ENCODE measurements around the gene PPP1R9A. TPM values are rescaled to one million over a fixed set of nuclear protein-coding genes. Genes with fewer than 3 reads are reported as not detected.

The PPP1R9A gene
- total RNA-seq, 4 donors from 2014 or later = 0.51 to 2.7 (median 1.4) TPM

DNA sequence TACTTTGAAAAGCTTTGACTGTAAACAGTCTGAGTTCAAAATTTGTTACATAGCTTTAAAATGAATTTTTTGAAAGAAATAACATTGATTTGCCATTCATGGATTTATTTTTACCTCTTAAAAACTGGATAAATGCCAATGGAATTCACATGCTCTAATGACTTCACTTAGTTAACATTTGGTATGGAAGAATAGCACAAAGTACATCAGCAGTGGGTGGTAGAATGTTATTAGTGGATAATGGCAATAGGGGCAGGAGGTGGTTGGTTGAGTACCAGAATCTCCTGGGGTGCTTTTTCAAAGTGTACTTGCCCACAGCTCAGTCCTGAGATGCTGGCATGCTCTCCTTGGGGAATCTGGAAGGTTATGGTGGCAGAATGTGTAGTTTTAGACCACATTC, 4.7 kb downstream of the PPP1R9A start:
- TF ChIP-seq, protein P1, sequence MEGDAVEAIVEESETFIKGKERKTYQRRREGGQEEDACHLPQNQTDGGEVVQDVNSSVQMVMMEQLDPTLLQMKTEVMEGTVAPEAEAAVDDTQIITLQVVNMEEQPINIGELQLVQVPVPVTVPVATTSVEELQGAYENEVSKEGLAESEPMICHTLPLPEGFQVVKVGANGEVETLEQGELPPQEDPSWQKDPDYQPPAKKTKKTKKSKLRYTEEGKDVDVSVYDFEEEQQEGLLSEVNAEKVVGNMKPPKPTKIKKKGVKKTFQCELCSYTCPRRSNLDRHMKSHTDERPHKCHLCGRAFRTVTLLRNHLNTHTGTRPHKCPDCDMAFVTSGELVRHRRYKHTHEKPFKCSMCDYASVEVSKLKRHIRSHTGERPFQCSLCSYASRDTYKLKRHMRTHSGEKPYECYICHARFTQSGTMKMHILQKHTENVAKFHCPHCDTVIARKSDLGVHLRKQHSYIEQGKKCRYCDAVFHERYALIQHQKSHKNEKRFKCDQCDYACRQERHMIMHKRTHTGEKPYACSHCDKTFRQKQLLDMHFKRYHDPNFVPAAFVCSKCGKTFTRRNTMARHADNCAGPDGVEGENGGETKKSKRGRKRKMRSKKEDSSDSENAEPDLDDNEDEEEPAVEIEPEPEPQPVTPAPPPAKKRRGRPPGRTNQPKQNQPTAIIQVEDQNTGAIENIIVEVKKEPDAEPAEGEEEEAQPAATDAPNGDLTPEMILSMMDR (IDR thresholded peaks at IDR 0.05) = no peak
- no peak for TF ChIP-seq POLR2A (IDR thresholded peaks at IDR 0.05)
- H3K4me3 ChIP-seq (ENCODE audit: low read depth, poor library complexity, severe bottlenecking) = no peak overlapping the region
- intact Hi-C loops (cut with DNase I; ENCODE audit: low total_unique reads) = no loop called here
- no peak for DNase-seq (ENCODE audit: low spot score in 2 of 2)

DNA sequence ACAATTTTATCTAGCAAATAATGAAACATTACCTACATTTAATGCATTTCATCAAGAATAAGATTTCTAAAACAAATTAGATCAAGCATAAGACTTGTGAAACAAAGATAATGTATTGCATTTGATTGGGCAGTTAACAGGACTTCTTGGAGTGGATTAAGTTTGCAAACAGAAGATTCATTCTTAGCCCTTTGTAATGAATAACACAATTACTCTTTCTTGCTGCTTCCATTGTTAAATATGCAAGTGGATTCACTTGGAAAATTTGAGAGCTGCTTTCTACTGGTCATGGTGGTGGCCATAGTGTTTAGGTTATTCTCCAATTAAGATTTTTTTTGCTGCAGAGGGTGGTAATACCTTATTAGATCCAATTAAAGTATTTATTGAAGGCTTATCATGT, 6.0 kb downstream of the PPP1R9A start:
- intact Hi-C loops (cut with DNase I; ENCODE audit: low total_unique reads) = no loop called here
- DNase-seq (ENCODE audit: low spot score in 2 of 2) = no peak
- TF ChIP-seq POLR2A (IDR thresholded peaks at IDR 0.05) = no peak
- TF ChIP-seq, protein P1 (IDR thresholded peaks at IDR 0.05) = no peak
- no peak overlapping the region for H3K4me3 ChIP-seq (ENCODE audit: low read depth, poor library complexity, severe bottlenecking)

DNA sequence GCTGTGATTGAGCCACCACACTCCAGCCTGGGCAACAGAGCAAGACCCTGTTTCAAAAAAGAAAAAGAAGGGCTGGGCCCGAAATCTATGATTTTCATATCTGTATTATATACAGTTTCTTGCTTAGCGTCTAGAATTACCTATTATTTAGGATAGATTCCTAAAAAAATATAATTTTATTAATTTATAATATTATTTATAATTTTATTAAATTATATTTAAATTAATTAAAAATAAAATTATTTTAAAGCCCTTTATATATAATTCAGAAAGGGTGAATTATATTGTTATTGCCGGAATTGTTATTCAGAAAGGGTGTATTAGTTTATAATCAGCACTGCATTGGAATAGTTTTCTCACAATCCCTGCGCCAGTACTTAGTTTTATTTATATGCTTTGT, 14.5 kb downstream of the PPP1R9A start:
- intact Hi-C loops (cut with DNase I; ENCODE audit: low total_unique reads) = no loop called here
- TF ChIP-seq POLR2A (IDR thresholded peaks at IDR 0.05) = no peak
- TF ChIP-seq, protein P1 (IDR thresholded peaks at IDR 0.05) = no peak
- H3K4me3 ChIP-seq (ENCODE audit: low read depth, poor library complexity, severe bottlenecking) = no peak overlapping the region
- WGBS, 2 donors = 71 to 96% methylated on average over 4 of the region's 4 CpGs
- DNase-seq (ENCODE audit: low spot score in 2 of 2) = no peak

DNA sequence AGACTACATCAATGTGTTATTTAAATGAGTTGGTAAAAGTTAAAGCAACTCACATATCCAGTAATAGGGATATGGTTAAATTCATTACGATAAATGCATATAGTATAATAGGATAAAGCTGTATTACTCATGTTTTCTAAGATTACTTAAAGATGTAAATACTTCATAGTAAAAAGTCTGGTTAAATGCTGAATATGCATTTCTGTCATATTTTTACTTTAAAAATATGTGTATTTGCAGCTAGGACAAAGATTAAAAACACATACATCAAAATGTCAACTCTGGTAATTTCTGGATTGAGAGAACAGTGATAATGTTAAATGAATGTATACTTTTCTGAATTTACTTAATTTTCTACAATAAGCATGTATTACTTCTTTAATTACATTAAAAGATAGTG, 15.1 kb downstream of the PPP1R9A start:
- WGBS, 2 donors = 75 to 84% methylated on average over 1 of the region's 1 CpG
- intact Hi-C loops (cut with DNase I; ENCODE audit: low total_unique reads) = no loop called here
- DNase-seq (ENCODE audit: low spot score in 2 of 2) = no peak
- TF ChIP-seq POLR2A (IDR thresholded peaks at IDR 0.05) = no peak
- TF ChIP-seq, protein P1 (IDR thresholded peaks at IDR 0.05) = no peak
- no peak overlapping the region for H3K4me3 ChIP-seq (ENCODE audit: low read depth, poor library complexity, severe bottlenecking)

DNA sequence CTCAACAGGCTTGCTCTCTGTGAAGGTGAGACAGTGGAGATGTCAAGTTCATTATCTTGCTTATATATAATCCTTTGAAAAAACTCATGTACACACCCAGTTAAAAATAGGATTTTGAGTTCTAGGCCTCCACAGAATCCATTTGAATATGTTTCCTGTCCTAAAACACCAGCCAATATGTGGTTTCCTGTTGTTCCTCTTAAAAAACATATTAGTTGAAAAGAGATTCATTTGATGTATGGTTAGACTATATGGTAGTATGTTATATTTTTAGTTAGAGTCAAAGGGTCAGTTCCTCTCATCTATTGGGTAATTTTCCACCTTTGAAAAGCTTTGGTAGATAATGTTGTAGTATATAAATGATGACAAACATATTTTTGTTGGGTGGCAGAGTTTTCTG, 16.0 kb downstream of the PPP1R9A start:
- TF ChIP-seq, protein P1 (IDR thresholded peaks at IDR 0.05) = no peak
- TF ChIP-seq POLR2A (IDR thresholded peaks at IDR 0.05) = no peak
- no peak overlapping the region for H3K4me3 ChIP-seq (ENCODE audit: low read depth, poor library complexity, severe bottlenecking)
- intact Hi-C loops (cut with DNase I; ENCODE audit: low total_unique reads) = no loop called here
- no peak for DNase-seq (ENCODE audit: low spot score in 2 of 2)

DNA sequence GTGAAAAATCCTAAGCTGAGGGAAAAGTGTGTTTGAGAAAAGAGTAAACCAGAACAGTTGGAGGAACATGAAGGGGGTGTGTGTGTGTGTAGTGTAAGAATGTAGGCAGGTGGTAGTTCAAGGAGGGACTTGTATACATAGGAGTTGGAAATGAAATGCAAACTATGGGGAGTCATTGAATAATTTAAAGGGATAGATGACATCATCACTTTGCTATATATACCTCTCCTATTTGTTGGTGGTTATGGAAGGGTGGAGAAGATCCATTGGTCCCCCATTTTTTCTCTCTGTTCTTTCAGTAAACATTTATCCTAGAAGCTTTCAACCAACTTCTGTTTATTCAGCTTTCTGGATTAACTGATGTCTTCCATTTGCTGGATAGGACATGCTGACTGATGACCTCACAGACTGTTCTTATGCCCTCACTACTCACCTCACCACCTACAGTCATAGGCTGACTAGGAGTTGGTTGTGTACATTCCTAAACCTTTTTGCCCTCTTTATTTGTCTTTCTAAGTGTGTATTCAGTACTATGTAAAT, 20.8 kb downstream of the PPP1R9A start:
- no peak overlapping the region for H3K4me3 ChIP-seq (ENCODE audit: low read depth, poor library complexity, severe bottlenecking)
- intact Hi-C loops (cut with DNase I; ENCODE audit: low total_unique reads) = no loop called here
- no peak for TF ChIP-seq POLR2A (IDR thresholded peaks at IDR 0.05)
- TF ChIP-seq, protein P1 (IDR thresholded peaks at IDR 0.05) = no peak
- no peak for DNase-seq (ENCODE audit: low spot score in 2 of 2)
